ENCODE data around the gene FN3K.

The FN3K gene

DNA sequence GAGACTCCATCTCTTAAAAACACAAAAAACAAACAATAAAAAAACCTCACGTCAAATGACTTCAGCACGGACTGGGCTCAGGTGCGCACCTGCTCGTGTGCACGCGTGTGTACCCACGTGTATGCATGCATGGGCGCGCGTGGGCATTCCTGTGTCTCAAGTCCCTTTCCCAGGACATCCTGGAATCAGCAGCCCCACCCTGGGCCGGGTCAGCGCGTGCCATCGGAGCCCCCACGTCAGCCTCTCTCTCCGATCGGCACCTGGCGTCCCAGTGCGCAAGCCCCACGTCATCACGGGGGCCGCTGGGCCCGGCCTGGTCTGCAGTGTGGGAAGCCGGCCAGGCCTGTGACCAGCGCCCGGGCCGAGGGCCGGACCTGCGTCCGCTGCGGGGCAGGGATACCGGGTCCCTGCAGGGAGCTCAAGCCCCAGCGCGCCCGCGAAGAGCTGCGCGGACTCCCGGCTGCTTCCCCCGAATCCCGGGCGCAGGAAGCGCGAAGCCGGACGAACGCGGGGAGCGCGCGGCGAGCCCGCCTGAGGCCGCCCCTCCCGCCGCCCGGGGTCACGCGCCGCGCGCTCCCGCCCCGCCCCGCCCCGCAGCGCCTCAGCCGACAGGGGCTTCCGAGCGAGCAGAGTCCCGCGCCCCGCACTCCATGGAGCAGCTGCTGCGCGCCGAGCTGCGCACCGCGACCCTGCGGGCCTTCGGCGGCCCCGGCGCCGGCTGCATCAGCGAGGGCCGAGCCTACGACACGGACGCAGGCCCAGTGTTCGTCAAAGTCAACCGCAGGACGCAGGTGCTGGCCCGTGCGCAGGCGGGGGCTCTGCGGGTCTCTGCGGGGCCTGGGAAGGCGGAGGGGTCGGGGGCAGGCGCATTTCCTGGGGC, at the start of gene FN3K:
Gene FN3K, plus strand, starts transcription at position 629 of the 880 bp plus-strand sequence. Its CDS starts 22 bp downstream, at position 651.
- no peak for DNase-seq

DNA sequence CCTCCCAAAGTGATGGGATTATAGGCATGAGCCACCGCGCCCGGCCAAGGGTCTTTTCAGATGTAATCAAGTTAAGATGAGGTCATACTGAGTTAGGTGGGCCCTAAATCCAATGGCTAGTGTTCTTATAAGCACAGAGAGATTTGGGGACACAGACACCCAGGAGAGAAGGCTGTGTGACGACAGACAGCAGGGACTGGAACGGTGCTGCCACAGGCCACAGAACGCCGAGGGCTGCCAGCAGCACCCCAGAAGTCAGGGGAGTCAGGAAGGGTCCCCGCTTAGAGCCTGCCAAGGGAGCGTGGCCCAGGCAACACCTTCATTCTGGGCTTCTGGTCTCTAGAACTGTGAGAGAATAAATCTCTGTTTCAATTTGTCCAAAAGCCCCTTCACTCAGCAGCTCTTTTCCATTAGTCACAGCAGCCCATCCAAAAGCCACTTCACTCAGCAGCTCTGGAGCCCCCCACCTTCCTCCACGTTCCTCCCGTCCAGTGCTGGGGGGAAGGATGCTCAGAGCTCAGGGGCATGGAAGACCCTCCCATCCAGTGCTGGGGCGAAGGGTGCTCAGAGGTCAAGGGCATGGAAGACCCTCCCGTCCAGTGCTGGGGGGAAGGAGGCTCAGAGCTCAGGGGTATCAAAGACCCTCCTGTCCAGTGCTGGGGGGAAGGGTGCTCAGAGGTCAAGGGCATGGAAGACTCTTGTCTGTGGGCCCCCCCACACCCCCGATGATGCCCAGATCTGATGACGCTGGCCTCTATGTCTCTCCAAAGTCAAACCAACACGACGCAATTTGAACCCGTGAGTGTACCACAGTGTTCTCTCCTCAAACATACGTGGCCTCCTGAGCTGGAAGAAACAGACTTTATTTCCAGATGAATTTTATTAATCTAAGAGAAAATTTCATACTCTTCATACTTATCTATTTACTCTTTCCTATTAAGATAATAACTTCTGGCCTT, 48.8 kb upstream of the FN3K start:
- no peak for DNase-seq

DNA sequence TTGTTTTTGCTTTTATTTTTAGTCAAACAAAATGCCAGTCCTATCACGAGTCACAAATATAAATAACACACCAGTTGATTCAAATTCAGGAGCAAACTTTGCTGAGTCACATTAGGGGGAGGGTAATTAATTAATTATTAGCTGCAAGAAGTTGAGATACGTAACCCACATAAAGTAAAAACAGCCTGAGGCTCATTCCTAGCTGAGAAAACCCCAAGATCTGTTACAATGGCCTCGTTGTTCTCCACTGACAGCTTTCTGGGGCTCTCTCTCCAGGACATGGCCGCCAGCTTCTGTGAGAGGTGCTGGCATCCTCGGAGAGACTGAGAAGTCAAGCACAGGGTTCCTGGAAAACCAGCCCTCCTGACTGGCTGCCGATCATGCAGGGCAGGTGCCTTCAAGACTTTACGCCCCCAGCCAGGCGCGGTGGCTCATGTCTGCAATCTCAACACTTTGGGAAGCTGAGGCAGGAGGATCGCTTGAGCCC, 48.0 kb upstream of the FN3K start:
- no peak for DNase-seq

DNA sequence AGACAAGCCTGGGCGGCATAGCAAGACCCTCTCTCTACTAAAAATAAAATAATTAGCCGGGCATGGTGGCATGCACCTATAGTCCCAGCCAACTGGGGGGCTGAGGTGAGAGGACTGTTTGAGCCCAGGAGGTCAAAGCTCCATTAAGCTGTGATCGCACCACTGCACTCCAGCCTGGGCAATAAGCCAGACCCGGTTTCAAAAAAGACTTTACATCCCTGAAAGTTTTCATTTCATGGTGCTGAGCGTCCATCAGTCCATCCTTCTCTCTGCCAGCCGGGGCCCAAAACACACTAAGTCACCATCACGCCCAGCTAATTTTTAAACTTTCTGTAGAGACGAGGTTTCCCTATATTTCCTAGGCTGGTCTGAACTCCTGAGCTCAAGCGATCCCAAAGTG, 47.5 kb upstream of the FN3K start:
- no peak for DNase-seq

DNA sequence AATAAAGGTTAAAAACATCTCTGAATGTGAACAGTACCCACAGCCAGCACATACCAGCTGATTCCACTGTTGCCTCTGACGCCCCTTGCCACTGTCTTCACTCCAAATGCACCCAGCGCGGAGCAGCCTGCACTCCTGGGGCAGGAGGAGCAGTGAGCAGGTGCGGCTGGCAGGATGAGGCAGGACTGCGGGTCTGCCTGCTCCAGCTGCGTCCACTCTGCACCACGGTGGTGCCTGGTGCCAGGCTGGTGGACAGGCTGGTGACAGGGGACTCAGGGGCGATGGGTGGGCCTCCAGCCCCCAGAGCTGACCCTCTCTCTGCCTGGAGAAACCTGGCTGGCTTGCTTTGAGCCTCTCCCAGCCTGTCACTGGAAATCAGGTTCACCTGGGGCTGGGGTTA, 46.3 kb upstream of the FN3K start:
- DNase-seq = no peak

DNA sequence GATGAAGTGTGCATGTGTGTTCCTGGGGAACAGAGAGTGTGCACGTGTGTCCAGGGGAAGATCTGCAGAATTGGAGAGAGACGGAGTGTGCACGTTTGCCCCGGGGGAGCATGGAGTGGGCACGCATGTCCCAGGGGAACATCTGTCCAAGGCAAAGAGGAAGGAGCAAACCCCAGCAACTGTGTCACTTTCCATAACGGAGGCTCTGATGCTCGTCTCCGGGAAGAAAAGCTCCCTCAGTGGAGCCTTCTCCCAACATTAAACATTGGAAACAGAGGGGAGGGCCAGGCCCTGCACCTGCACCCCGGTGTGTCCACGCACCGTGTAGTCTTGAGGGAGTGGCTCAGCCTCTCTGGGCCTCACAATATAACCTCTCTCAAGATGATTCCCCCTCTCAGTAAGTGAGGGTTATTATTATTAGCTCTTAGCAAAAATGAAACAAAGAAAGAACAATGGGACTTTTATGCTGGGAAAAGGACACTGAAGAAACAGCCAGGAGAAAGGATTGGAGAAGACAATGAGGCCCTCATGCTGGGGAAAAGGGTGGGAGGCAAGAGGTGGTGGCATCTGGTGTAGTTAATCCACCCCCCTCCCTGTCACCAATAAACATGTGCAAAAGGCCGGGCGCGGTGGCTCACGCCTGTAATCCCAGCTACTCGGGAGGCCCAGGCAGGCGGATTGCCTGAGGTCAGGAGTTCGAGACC, 44.5 kb upstream of the FN3K start:
- peak; percentile 11 for DNase-seq

DNA sequence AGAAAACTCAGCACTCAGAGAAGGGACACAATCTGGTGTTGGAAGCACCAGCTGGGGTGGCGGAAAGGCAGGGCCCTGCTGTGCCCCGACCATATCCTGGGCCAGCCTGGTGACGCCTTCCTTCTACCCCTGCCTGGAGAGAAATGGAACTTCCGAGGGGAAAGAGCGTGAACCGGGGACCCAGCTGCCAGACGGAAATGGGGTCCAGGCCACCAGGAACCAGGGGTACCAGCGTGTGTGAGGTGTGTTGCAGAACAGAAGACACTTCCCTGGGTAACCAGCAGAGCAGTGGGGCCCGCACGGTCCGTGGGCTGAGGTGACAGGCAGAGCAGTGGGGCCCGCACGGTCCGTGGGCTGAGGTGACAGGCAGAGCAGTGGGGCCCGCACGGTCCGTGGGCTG, 43.7 kb upstream of the FN3K start:
- no peak for DNase-seq

DNA sequence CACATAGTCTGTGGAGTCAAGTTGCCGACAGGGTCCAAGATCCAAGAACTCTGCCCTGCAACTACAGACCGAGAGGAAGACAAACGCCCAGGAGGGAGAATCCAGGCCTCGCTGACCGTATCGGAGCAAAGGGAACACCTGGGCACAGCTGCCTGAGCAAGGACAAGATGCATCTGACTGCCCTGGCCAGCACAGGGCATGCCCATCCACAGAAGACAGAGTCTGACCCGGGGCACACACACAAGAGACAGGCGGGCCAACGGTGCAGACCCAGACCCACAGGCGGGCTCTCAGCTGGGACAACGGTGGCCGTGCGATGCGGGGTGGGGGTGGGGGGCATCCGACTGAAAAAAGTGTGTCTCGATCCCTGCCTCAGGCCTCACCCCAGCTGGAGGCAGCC, 43.1 kb upstream of the FN3K start:
- DNase-seq = no peak

DNA sequence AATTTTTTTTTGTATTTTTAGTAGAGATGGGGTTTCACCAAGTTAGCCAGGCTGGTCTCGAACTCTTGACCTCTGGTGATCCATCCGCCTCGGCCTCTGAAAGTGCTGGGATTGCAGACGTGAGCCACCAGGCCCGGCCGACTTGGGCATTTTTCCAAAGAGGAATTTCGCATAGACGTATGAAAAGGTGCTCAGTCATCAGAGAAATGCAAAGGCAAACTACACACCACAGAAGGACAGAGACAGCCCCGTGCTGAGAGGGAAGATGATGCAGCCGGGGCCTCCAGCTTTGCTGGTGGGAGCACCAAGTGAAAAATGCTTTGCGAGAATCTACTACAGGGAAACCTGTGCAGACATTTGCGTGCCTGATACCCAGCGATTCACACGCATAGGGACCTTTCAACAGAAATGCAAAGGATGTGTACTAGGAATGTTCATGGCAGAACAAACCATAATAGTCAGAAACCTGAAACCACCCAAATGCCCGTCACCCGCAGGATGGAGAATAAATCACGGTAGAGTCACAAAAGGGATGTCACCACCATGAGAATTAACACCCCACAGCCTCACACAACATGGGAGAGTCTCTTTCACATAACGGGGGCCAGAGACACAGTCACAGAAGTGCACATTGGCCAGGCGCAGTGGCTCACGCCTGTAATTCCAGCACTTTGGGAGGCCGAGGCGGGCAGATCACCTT, 42.1 kb upstream of the FN3K start:
- no peak for DNase-seq

DNA sequence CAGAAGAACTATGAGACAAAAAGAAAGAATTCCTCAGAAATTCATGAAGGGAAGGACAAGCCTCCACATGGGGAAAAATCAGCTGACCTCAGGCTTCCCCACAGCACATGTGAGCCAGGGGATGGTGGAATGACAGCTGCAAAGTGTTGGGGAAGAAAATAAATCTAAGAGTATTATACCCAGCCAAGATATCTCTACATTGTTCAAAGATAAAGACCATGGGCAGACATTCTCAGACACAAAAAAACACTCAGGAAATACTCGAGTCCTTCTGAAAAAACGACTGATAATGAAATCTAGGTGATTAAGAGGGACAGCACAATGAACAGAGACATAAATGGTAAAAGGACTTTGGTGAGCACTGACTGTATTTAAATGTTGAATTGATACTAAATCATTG, 40.8 kb upstream of the FN3K start:
- no peak for DNase-seq

DNA sequence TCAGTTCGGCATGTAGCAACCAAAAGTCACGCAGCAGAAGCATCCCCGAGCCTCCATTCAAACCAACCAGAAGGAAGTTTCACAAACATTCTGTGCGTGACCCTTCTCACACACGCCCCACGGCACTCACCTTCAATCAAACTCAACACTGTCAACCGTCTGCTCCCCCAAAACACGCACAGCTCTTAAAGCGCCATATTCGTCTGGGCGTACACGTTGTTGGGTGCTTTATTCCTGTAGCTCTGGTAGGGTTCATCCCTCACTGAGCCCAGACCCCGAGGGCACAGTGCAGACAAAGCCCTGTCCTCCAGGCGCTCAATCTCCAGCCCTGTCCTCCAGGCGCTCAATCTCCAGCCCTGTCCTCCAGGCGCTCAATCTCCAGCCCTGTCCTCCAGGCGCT, 39.2 kb upstream of the FN3K start:
- no peak for DNase-seq

DNA sequence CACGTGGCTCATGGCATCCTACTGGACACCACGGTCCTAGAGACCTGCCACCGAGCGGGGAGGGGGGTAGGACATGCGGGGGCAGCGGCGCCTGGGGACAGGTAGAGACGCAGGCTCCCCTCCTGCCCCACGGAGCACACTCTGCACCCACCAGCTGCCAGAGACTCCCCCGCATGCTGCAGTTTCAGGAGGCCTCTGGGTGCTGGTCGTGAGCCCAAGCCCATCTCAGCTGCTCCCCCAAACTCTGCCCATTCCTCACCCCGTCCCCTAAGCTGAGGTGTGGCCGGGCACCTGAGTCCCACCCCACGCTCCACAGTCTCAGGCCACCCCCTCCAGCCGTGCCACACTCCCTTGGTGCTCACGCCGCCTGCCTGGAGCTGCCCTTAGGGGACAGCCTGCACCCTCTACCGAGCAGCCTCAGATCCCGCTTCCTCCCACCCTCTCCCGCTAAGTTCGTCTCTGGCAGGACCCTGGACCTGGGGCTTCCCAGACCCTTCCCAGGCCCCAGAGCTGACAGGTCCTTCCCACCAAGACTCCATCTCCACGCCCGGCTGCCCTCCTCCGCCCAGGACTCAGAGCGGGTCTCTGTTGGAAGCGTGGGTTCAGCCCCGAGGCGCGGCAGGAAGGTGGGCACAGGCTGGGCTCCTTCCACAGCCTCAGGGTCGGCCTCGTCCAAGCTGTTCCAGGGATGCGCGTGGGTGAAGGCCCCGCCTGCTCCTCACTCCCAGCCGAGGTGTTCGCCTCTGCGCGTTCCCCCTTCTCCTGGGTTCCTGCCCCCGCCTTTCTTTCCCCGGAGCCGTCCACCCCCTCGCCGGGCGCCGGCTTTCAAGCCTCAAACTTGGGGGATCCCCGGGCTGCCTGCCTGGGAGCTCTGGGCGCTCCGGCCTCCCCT, 38.3 kb upstream of the FN3K start:
- DNase-seq = no peak

DNA sequence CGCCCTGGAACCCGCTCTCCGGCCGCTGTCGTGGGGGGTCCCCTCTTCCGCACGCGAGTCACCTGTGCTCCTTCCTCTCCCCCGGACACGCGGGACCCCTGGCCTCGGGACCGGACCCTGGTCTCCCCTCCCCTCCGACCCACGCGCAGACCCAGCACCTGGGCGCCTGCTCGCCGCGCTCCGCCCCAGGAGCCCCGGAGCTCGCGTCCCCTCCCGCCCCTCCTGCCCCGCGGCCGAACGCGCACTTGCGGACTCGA, 37.7 kb upstream of the FN3K start:
- no peak for DNase-seq

DNA sequence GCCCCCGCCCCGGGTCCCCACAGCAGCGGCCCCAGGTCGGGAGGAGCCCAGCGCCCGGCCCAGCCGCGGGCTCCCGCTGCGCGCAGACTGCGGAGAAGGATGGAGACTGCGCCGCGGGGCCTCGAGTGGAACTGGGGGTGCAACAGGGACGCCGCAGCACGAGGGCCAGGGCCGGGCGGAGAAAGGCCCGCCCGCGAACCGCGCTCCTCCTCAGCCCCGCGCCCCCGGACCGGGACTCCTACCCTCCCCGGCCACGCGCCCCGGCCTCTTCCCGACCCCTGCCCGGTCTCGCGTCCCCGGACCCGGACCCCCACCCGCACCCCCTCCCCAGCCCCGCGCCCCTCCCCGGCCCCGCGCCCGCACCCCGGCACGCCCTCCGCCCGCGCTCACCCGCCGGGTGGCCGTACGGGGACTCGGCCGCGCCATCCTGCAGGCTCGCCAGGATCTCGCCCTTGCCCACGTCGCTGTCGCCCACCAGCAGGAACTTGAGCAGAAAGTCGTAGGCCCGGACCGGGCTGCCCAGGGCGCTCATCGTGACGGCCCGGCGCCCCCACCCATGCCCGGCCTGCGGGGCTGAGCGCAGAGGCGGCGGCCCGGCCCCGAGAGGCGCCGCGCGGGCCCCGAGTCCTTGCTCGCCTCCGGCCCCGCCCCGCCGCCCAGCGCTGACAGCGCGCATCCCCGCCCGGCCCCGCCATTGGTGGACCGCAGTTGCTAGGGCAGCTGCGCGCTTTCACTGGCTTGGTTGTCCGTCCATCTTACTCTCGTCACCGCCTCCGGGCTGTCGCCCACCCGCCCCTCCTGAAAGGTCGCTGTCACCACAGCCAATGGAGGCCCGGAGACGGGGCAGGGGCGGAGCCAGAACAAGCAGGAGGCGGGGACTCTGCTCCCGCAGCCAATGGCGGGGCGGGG, 37.1 kb upstream of the FN3K start, which contains the start of gene RAB40B:
Gene RAB40B, minus strand, starts transcription at position 634 of the 909 bp plus-strand sequence. Its CDS starts 102 bp downstream, at position 532.
- peak; percentile 92 for DNase-seq

DNA sequence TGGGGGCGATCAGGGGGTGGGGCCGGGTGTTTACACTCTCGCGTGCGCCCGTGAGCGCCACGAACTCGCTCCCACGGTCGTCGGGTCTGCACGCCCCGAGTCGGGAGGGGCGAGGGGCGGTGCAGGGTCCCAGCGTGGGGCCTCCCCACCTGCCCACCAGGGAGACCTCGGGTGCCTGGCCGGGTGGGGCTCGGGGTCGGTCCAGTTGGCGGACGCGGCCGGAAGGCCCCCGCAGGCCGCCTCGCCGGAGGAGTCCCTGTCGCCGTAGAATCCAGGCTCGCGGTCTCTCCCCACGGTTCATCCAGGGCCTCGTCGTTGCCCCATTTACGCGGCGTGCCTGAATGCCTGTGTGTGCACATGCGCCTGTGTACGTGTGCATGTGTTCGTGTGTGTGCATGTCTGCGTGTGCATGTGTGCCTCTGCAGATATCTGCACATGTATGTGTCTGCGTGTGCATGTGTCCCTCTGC, 36.4 kb upstream of the FN3K start:
- no peak for DNase-seq

DNA sequence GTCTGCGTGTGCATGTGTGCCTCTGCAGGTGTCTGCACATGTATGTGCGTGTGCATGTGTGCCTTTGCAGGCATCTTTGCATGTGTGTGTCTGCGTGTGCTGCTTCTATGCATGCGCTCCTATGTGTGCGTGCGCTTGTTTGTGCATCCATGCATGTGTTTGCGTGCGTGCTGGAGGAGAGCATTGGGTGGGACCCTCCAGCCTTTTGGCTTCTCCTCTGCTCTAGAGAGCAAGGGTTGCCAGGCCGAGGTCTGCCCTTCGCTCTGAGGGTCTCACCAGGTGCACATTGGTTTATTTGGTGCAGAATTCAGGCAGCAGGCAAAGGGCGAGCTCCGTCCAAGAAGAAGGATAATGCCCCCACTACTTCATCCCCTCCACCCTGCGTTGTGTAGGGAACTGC, 35.9 kb upstream of the FN3K start:
- no peak for DNase-seq

DNA sequence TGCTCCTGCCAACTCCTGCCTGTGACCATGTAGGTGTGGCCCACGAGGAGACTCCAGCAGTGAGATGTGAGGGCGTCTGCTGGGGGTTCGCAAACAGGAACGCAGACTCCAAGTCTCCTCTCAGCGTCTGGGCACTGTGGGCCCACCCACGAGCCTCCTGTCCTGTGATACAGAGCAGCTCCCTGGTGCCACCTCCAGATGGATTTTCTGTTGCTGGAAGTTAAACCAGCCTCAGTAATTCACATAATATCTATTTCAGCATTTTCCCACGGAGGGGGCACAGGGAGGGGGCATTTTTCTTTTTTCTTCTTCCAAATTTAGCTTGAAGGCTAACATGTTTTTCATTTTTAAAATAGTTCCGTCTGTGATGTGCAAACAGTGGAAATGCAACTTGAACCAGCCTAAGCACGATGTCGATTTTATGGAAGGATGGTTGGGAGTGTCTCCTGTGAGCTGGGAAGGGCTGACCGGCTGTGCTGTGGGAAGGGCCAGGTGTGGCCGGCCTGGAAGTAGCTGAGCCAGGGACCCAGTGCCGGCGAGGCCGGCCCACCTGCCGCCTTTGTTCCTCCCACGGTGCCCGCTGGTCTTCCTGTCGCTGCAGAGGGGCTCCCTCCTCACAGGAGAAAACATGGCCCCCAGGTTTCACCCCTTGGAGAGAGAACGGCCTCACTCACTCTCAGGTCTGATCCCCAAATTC, 33.0 kb upstream of the FN3K start:
- DNase-seq = no peak

DNA sequence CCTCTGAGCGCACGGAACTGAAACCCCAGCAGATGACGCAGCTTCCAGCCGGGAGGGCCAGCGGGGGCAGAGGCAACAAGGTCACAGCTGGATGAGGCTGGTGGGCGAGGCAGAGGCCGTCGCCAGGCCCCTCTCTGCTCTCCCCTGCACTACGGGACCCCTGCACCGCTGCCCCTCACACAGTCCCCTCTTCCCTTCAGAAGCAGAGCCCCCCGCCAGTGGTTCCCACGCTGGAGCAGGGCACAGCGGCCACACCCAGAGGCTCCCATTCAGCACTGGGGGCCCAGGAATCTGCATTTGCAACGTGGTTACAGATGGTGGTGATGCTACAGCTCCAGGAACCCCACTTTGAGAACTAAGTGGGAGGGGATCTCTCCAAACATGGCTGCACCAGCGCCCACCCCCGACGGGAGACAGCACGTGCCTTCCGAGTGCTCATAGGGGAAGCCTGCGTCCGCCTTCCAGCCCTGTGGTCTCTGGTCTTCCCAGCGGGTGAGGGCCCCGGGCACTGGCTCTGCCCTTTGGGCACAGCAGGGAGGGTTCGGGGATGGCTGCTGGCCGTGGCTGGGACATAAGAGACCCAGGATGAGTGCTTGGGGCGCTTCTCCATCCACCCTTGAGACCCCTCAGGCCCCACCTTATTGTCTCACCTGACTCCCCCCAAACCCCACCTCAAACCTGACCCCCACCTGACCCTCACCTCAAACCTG, 32.2 kb upstream of the FN3K start:
- DNase-seq = no peak

Data from GF-D8 (cell line).